IMR-90 (cell line): ENCODE data around the gene UBASH3B. TPM values are rescaled to one million over a fixed set of nuclear protein-coding genes. Genes with fewer than 3 reads are reported as not detected.

Experiments
- ATAC-seq: fragments of 200-7000 bp; cut with Tn5 transposase; 2 replicates; pipeline ENCODE4 v1.9.1; 2020; ENCODE audit warnings: low read depth, mild to moderate bottlenecking, moderate library complexity
- BruUV-seq: library from RNA; stranded (reverse); fragments of 400-500 nt; replicated peaks from 2 replicates; lab custom pipeline; 2021; lab: Mats Ljungman, UMichigan
- CTCF ChIA-PET: fragments of 300-600 bp; formaldehyde crosslinking; extraction: SDS; loops from one replicate; lab custom pipeline; 2021; ENCODE audit warnings: antibody characterized with exemption; lab: Yijun Ruan, JAX
- POLR2A ChIA-PET: fragments of 300-600 bp; sonication (Branson Sonifier 250); formaldehyde crosslinking; loops from one replicate; lab custom pipeline; 2022; ENCODE audit warnings: antibody characterized with exemption; ENCODE audit not compliant: unreplicated experiment; lab: Charles Lee
- DNase-seq: peaks from one replicate; pipeline ENCODE4 v3.0.0; 2013
- H2AFZ ChIP-seq: replicated peaks from 2 replicates; pipeline ENCODE3; 2013; ENCODE audit warnings: low read length, mild to moderate bottlenecking; ENCODE audit not compliant: poor library complexity
- H2AK5ac ChIP-seq: 2 replicates; pipeline ENCODE4 v1.6.1; 2013; ENCODE audit warnings: low read depth, low read length, inconsistent platforms
- H2AK9ac ChIP-seq: replicated peaks from 2 replicates; pipeline ENCODE3; 2013; ENCODE audit warnings: mild to moderate bottlenecking, low read depth, low read length, moderate library complexity; ENCODE audit not compliant: poor library complexity
- H2BK120ac ChIP-seq: 2 replicates; pipeline ENCODE4 v1.6.1; 2013; ENCODE audit warnings: low read depth, low read length, inconsistent platforms
- H2BK15ac ChIP-seq: 3 replicates; pipeline ENCODE4 v1.6.1; 2013; ENCODE audit warnings: low read depth, low read length, inconsistent platforms
- H2BK20ac ChIP-seq: 2 replicates; pipeline ENCODE4 v1.6.1; 2013; ENCODE audit warnings: low read depth, mild to moderate bottlenecking, inconsistent platforms, low read length, moderate library complexity
- H2BK5ac ChIP-seq: 2 replicates; pipeline ENCODE4 v1.6.1; 2013; ENCODE audit warnings: mild to moderate bottlenecking, low read depth, low read length, inconsistent platforms; ENCODE audit not compliant: poor library complexity, severe bottlenecking
- H3K14ac ChIP-seq: replicated peaks from 2 replicates; pipeline ENCODE4 v1.6.1; 2013; ENCODE audit warnings: low read depth, low read length, inconsistent platforms
- H3K18ac ChIP-seq: 2 replicates; pipeline ENCODE4 v1.6.1; 2013; ENCODE audit warnings: low read depth, low read length, control low read depth
- H3K23ac ChIP-seq: 2 replicates; pipeline ENCODE4 v1.6.1; 2013; ENCODE audit warnings: low read depth, low read length, inconsistent platforms
- H3K27ac ChIP-seq: 2 replicates; pipeline ENCODE4 v1.5.1; 2013; ENCODE audit warnings: mild to moderate bottlenecking, control low read depth, low read length; ENCODE audit not compliant: insufficient read depth
- H3K27me3 ChIP-seq: 2 replicates; pipeline ENCODE4 v1.6.1; 2013; ENCODE audit warnings: low read length; ENCODE audit not compliant: control insufficient read depth, insufficient read depth
- H3K36me3 ChIP-seq: 2 replicates; pipeline ENCODE4 v1.6.1; 2013; ENCODE audit warnings: low read length, mixed read lengths; ENCODE audit not compliant: control insufficient read depth, insufficient read depth
- H3K4ac ChIP-seq: 2 replicates; pipeline ENCODE4 v1.6.1; 2013; ENCODE audit warnings: low read depth, low read length, inconsistent platforms
- H3K4me1 ChIP-seq: 2 replicates; pipeline ENCODE4 v1.6.1; 2013; ENCODE audit warnings: low read length, mixed read lengths; ENCODE audit not compliant: control insufficient read depth, insufficient read depth
- H3K4me2 ChIP-seq: 2 replicates; pipeline ENCODE4 v1.6.1; 2013; ENCODE audit warnings: low read depth, mild to moderate bottlenecking, control low read depth, low read length, moderate library complexity
- H3K4me3 ChIP-seq: 2 replicates; pipeline ENCODE4 v1.5.1; 2013; ENCODE audit warnings: low read depth, mild to moderate bottlenecking, control low read depth, low read length, moderate library complexity; ENCODE audit not compliant: insufficient read depth
- H3K56ac ChIP-seq: 2 replicates; pipeline ENCODE4 v1.6.1; 2013; ENCODE audit warnings: low read length, inconsistent platforms; ENCODE audit not compliant: insufficient read depth; ENCODE audit errors: extremely low read depth
- H3K79me1 ChIP-seq, 2 experiments: 2 replicates each; pipeline ENCODE4 v1.6.1; 2013; ENCODE audit warnings: low read length in 2 of 2, inconsistent platforms in 1 of 2, low read depth in 1 of 2
- H3K9ac ChIP-seq: 2 replicates; pipeline ENCODE4 v1.6.1; 2013; ENCODE audit warnings: low read depth, low read length, control low read depth
- H3K9me1 ChIP-seq: 2 replicates; pipeline ENCODE4 v1.6.1; 2013; ENCODE audit warnings: low read length, inconsistent platforms; ENCODE audit not compliant: insufficient read depth
- H3K9me3 ChIP-seq: 2 replicates; pipeline ENCODE4 v1.6.1; 2013; ENCODE audit warnings: low read length; ENCODE audit not compliant: control insufficient read depth, insufficient read depth
- H4K20me1 ChIP-seq: 2 replicates; pipeline ENCODE4 v1.6.1; 2013; ENCODE audit warnings: low read length, inconsistent platforms; ENCODE audit not compliant: insufficient read depth
- H4K5ac ChIP-seq: 2 replicates; pipeline ENCODE4 v1.6.1; 2013; ENCODE audit warnings: mild to moderate bottlenecking, low read depth, low read length, control low read depth
- H4K8ac ChIP-seq, 2 experiments: 2 replicates each; pipeline ENCODE4 v1.6.1; 2013; ENCODE audit warnings: low read depth in 2 of 2, low read length in 2 of 2, control low read depth in 1 of 2, inconsistent platforms in 1 of 2
- H4K91ac ChIP-seq: 2 replicates; pipeline ENCODE4 v1.6.1; 2013; ENCODE audit warnings: low read depth, low read length, inconsistent platforms; ENCODE audit not compliant: insufficient read depth
- BHLHE40 ChIP-seq: fragments of 150-350 bp; IDR thresholded peaks from 2 replicates; pipeline ENCODE4 v1.6.1; 2016; ENCODE audit warnings: mild to moderate bottlenecking, low read depth, low read length
- CHD1 ChIP-seq: IDR thresholded peaks from 2 replicates; pipeline ENCODE4 v1.6.1; 2012; ENCODE audit warnings: low read depth, low read length, improper control_type of control experiment
- WGBS, 2 experiments: methylation state at CpG; one replicate each; pipeline versions ENCODE4 v1.1.5 to v1.1.7; 2013; ENCODE audit warnings: missing lambda C conversion rate in 2 of 2; ENCODE audit not compliant: insufficient read length in 1 of 2; ENCODE audit errors: extremely low coverage in 2 of 2; 5-methylcytosine and 5-hydroxymethylcytosine counted together
- dilution Hi-C: fragments of 300-500 bp; cut with HindIII; formaldehyde crosslinking; loops from one replicate; pipeline ENCODE4 v1.14.3; 2018; ENCODE audit warnings: low sequenced_read_pairs; ENCODE audit not compliant: unreplicated experiment
- in situ Hi-C: fragments of 300-500 bp; cut with MboI; formaldehyde crosslinking; loops from 3 replicates; pipeline ENCODE4 v1.14.3; 2019; ENCODE audit warnings: low sequenced_read_pairs, inconsistent platforms, mixed read lengths
- intact Hi-C: fragments of 100-400 bp; cut with micrococcal nuclease; formaldehyde crosslinking; loops from 2 replicates; pipeline ENCODE4 v1.10.0; 2022
- polyA plus RNA-seq, 3 experiments: library from polyadenylated mRNA; depleted of rRNA; stranded (reverse); fragments of >200 nt; gene quantifications; 2 replicates each; pipeline ENCODE4 v1.2.3, GENCODE V29; 2012; ENCODE audit warnings: low replicate concordance in 1 of 3
- total RNA-seq: library from RNA; depleted of rRNA; stranded (reverse); fragments of >200 nt; gene quantifications from 2 replicates; pipeline ENCODE4 v1.2.3, GENCODE V29; 2012

Gene UBASH3B
- total and polyA plus RNA-seq, 2 of the 4 experiments (the other 2 are of a cell fraction): 27.2 to 48.0 TPM

DNA sequence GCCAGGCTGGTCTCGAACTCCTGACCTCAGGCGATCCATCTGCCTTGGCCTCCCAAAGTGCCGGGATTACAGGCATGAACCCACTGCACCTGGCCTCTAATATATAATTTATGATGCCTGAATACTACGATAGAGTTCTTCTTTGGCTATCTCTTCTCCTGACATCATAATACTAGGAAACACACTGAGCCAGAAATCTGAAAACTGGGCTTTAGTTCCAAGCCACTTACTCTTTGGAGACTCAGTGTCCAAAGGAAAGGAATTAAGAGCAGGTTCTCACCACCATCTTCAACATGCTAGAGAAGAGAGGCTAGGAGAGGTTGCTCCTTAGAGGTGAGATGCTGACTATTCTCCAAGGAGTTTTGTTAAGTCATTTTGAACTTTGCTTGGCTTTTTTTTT, 52.4 kb downstream of the UBASH3B start:
- dilution Hi-C loops (no loop called here), intact Hi-C loops (loop anchor here (2.0 to 5.0 kb wide), 2 partner anchors 53 to 74 kb away; partner anchors contain the start of gene UBASH3B), in situ Hi-C loops (no loop called here)
- peak overlapping the region; percentile 78 for H2BK5ac ChIP-seq
- peak overlapping the region; percentile 52; the same call in 1 of the 2 replicates for H3K23ac ChIP-seq
- H3K9ac ChIP-seq: no peak overlapping the region
- no peak overlapping the region for H3K4me2 ChIP-seq
- peak overlapping the region; percentile 63; the same call in 1 of the 2 replicates for H4K5ac ChIP-seq
- no peaks in the 10 kb centered on the region for H3K27me3 ChIP-seq
- H2AK5ac ChIP-seq: peak overlapping the region; percentile 89
- peak overlapping the region; percentile 88 for H3K4ac ChIP-seq
- H3K14ac ChIP-seq: peak overlapping the region; percentile 86; the same call in 1 of the 2 replicates
- H3K79me1 ChIP-seq: peaks cover 38 to 77% of the 10 kb centered on the region in 2 experiments
- ChIA-PET CTCF (interaction anchor here (1.9 kb wide), 1 partner anchor 73 kb away, joined by 5 read pairs; no protein-coding TSS in a partner anchor), POLR2A (no interaction called here)
- H3K9me3 ChIP-seq: no peaks in the 10 kb centered on the region
- DNase-seq (no peak), ATAC-seq (no peak)
- no peak overlapping the region for H2AK9ac ChIP-seq
- TF ChIP-seq BHLHE40: no peak
- TF ChIP-seq CHD1: no peak
- H3K18ac ChIP-seq: peak overlapping the region; percentile 75; the same call in 1 of the 2 replicates
- H3K4me3 ChIP-seq: no peak overlapping the region
- H2BK120ac ChIP-seq: peak overlapping the region; percentile 95
- no peaks in the 10 kb centered on the region; the same call in 1 of the 2 replicates for H3K36me3 ChIP-seq
- peak overlapping the region; percentile 88 for H4K91ac ChIP-seq
- H3K9me1 ChIP-seq: peaks cover 33% of the 10 kb centered on the region
- H3K56ac ChIP-seq: peak overlapping the region; percentile 81; the same call in 1 of the 2 replicates
- H4K20me1 ChIP-seq: peaks cover 4% of the 10 kb centered on the region; the same call in 1 of the 2 replicates
- H4K8ac ChIP-seq: peak overlapping the region in 1 of 2 experiments; percentile 77; a peak in 2 of 4 replicates
- H3K27ac ChIP-seq: no peak overlapping the region
- no peak overlapping the region for H2AFZ ChIP-seq
- H3K4me1 ChIP-seq: peaks cover 34% of the 10 kb centered on the region
- no TSS peak for BruUV-seq
- H2BK20ac ChIP-seq: peak overlapping the region; percentile 96
- H2BK15ac ChIP-seq: peak overlapping the region; percentile 96; the same call in 1 of the 3 replicates
- no CpG with 5 or more reads among the region's 4 CpGs for WGBS, 2 experiments
